Nephron progenitor cell (in vitro differentiated cells): ENCODE data around the gene HSPG2.

Source experiments
- DNase-seq: peaks from one replicate; pipeline ENCODE4 v3.0.0; 2021
- H3K27ac Mint-ChIP-seq: 2 replicates; pipeline ENCODE4 v1.8.0; 2021; ENCODE audit warnings: mild to moderate bottlenecking, moderate library complexity, mixed read lengths
- H3K27me3 Mint-ChIP-seq: 2 replicates; pipeline ENCODE4 v1.8.0; 2021; ENCODE audit warnings: mild to moderate bottlenecking, low read depth, mixed read lengths; ENCODE audit not compliant: poor library complexity
- H3K36me3 Mint-ChIP-seq: 2 replicates; pipeline ENCODE4 v1.8.0; 2021; ENCODE audit warnings: low read depth, mixed read lengths
- H3K4me1 Mint-ChIP-seq: 2 replicates; pipeline ENCODE4 v1.8.0; 2021; ENCODE audit warnings: mixed read lengths
- H3K4me3 Mint-ChIP-seq: 2 replicates; pipeline ENCODE4 v1.8.0; 2021; ENCODE audit warnings: mild to moderate bottlenecking, moderate library complexity, mixed read lengths
- H3K9me3 Mint-ChIP-seq: 2 replicates; pipeline ENCODE4 v1.8.0; 2021; ENCODE audit warnings: mild to moderate bottlenecking, moderate library complexity, mixed read lengths
- TF ChIP-seq, protein P1 (sequence below): fragments of 200-600 bp; sonication (generic); IDR thresholded peaks from 2 replicates; pipeline ENCODE4 v1.5.0; 2021; ENCODE audit warnings: antibody characterized with exemption

Gene HSPG2

GRCh38 chr1:21840981-21841380 is 96.1 kb downstream of the HSPG2 start:
- H3K27ac Mint-ChIP-seq, result no peak overlapping the region
- H3K36me3 Mint-ChIP-seq, result peaks cover 10% of the 10 kb centered on the region
- no peaks in the 10 kb centered on the region for H3K9me3 Mint-ChIP-seq
- DNase-seq, result no peak
- H3K4me3 Mint-ChIP-seq, result no peak overlapping the region
- TF ChIP-seq, protein P1, sequence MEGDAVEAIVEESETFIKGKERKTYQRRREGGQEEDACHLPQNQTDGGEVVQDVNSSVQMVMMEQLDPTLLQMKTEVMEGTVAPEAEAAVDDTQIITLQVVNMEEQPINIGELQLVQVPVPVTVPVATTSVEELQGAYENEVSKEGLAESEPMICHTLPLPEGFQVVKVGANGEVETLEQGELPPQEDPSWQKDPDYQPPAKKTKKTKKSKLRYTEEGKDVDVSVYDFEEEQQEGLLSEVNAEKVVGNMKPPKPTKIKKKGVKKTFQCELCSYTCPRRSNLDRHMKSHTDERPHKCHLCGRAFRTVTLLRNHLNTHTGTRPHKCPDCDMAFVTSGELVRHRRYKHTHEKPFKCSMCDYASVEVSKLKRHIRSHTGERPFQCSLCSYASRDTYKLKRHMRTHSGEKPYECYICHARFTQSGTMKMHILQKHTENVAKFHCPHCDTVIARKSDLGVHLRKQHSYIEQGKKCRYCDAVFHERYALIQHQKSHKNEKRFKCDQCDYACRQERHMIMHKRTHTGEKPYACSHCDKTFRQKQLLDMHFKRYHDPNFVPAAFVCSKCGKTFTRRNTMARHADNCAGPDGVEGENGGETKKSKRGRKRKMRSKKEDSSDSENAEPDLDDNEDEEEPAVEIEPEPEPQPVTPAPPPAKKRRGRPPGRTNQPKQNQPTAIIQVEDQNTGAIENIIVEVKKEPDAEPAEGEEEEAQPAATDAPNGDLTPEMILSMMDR, result no peak
- no peaks in the 10 kb centered on the region for H3K27me3 Mint-ChIP-seq
- H3K4me1 Mint-ChIP-seq, result no peaks in the 10 kb centered on the region

DNA sequence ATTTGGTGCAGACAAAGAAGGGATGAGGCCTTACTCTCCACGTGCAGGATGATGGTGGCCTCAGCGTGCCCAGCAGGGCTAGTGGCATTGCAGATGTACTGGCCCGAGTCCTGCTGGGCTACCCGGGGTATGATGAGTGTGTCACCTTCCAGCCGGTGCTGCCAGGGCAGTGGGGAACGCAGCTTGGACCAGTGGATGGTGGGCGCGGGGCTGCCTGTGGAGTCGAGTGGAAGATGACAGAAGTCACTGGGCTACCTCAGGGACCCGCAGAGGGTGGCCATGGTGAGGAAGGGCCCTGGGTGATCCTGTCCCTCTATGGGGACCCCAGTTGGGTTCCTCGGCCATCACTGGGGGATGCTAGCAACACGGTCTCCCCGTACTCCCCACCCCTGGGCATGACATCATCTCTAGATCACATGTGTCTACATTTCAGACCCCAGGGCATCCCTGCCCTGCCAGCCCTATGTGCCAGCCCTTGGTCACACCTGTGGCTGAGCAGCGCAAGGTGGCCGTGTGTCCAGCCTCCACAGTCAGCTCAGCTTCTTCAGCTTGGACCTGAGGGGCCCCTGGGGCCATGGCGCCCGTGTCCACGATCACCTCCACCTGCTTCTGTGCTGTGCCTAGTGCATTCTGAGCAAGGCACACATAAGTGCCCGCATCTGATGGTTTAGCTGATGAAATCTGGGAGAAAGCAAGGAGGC is 97.6 kb downstream of the HSPG2 start:
- H3K36me3 Mint-ChIP-seq, result peaks cover 25% of the 10 kb centered on the region
- H3K4me3 Mint-ChIP-seq, result no peak overlapping the region
- H3K27ac Mint-ChIP-seq, result no peak overlapping the region
- TF ChIP-seq, protein P1, result no peak
- peaks cover 2% of the 10 kb centered on the region for H3K27me3 Mint-ChIP-seq
- no peak for DNase-seq
- H3K9me3 Mint-ChIP-seq, result peaks cover 10% of the 10 kb centered on the region
- no peaks in the 10 kb centered on the region for H3K4me1 Mint-ChIP-seq

DNA sequence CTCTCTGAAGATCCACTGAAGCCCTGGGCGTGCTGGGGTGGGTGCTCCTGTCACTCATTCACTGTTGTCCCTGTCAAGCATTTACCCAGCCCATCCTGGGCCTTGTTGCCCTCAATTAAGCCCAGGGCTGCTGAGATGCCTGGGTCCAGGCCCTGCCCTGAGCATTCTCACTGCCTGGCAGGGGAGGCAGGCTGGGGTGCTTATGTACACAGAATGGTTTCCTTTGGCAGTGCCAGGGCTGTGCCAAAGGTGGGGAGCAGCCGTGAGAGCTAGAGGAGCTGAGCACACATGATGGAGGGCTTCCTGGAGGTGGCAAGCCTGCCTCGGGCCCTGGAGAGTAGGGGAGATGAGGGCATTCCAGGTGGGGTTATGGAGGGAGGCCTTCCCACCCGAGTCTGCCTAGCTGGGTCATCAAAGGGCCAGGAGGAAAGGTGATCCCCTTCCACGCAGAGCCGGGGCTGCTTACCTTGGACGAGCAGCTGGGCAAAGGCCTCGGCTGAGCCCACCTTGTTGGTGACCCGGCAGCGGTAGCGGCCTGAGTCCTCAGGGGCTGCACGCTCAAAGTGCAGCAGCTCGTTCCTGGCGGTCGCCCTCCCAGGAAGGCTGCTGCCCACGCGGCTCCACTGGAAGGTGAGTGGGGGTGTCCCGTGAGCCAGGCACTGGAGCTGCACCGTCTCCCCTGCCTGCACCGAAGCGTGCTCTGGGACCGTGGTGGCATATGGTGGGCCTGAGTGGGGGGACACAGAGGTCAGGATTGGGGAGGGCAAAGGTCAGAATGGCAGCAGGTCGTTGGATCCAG is 98.6 kb downstream of the HSPG2 start:
- peaks cover 2% of the 10 kb centered on the region for H3K27me3 Mint-ChIP-seq
- H3K4me1 Mint-ChIP-seq, result no peaks in the 10 kb centered on the region
- H3K9me3 Mint-ChIP-seq, result peaks cover 19% of the 10 kb centered on the region
- DNase-seq, result no peak
- TF ChIP-seq, protein P1, result no peak
- H3K27ac Mint-ChIP-seq, result peak overlapping the region; percentile 90
- no peak overlapping the region for H3K4me3 Mint-ChIP-seq
- peaks cover 34% of the 10 kb centered on the region for H3K36me3 Mint-ChIP-seq

GRCh38 chr1:21837476-21837875 is 99.6 kb downstream of the HSPG2 start:
- TF ChIP-seq, protein P1, result no peak
- Mint-ChIP-seq H3K27me3 (peaks cover 2% of the 10 kb centered on the region), H3K36me3 (peaks cover 45% of the 10 kb centered on the region)

GRCh38 chr1:21836729-21837128 is 100.4 kb downstream of the HSPG2 start:
- peaks cover 24% of the 10 kb centered on the region for H3K9me3 Mint-ChIP-seq
- peaks cover 2% of the 10 kb centered on the region for H3K27me3 Mint-ChIP-seq
- no peak for DNase-seq
- no peaks in the 10 kb centered on the region for H3K4me1 Mint-ChIP-seq
- H3K4me3 Mint-ChIP-seq, result no peak overlapping the region
- H3K27ac Mint-ChIP-seq, result no peak overlapping the region
- peaks cover 52% of the 10 kb centered on the region for H3K36me3 Mint-ChIP-seq
- TF ChIP-seq, protein P1, result no peak

More at GRCh38 chr1:21837476-21837875, 99.6 kb downstream of the HSPG2 start:
- DNase-seq, result no peak
- H3K4me1 Mint-ChIP-seq, result no peaks in the 10 kb centered on the region
- H3K27ac Mint-ChIP-seq, result no peak overlapping the region
- no peak overlapping the region for H3K4me3 Mint-ChIP-seq
- H3K9me3 Mint-ChIP-seq, result peaks cover 24% of the 10 kb centered on the region
